Ishikawa (cell line): ENCODE data around the gene CUL7.
A peak's percentile ranks its signal among the peaks of the same experiment; 100 is the strongest.

Experiments
- EP300 ChIP-seq: IDR thresholded peaks from 2 replicates; pipeline ENCODE4 v1.6.1; 2012; ENCODE audit warnings: borderline replicate concordance
- MAX ChIP-seq: IDR thresholded peaks from 2 replicates; pipeline ENCODE4 v1.6.1; 2012
- NFIC ChIP-seq: IDR thresholded peaks from 2 replicates; pipeline ENCODE4 v1.6.1; 2012
- RAD21 ChIP-seq: IDR thresholded peaks from 2 replicates; pipeline ENCODE4 v1.6.1; 2012; ENCODE audit warnings: low read depth
- REST ChIP-seq: IDR thresholded peaks from 2 replicates; pipeline ENCODE4 v1.6.1; 2012; ENCODE audit warnings: low read depth, mild to moderate bottlenecking
- TAF1 ChIP-seq: IDR thresholded peaks from 2 replicates; pipeline ENCODE4 v1.6.1; 2012; ENCODE audit warnings: low read depth, mild to moderate bottlenecking
- TCF12 ChIP-seq: IDR thresholded peaks from 2 replicates; pipeline ENCODE4 v1.6.1; 2012; ENCODE audit warnings: low read depth
- TEAD4 ChIP-seq: IDR thresholded peaks from 2 replicates; pipeline ENCODE4 v1.6.1; 2012
- USF1 ChIP-seq: IDR thresholded peaks from 2 replicates; pipeline ENCODE4 v1.6.1; 2012
- YY1 ChIP-seq: IDR thresholded peaks from 2 replicates; pipeline ENCODE4 v1.6.1; 2012; ENCODE audit warnings: low read depth

GRCh38 chr6:43059168-43060033 lies 5.8 kb upstream of the CUL7 start, which contains the start of the genes KLC4 and MRPL2:
- TF ChIP-seq TCF12 (no peak; the same call in none of the 2 replicates), USF1 (peak; percentile 80), TEAD4 (no peak), TAF1 (peak; percentile 72; the same call in 1 of the 2 replicates), EP300 (no peak), NFIC (0 out of 2 replicates have a peak, but pooled peaks have one; percentile 9), YY1 (peak; percentile 95), RAD21 (no peak), MAX (peak; percentile 67), REST (no peak)
